ENCODE data around the gene IRF2BP1. TPM values are rescaled to one million over a fixed set of nuclear protein-coding genes. Genes with fewer than 3 reads are reported as not detected.
A peak's percentile ranks its signal among the peaks of the same experiment; 100 is the strongest.

IRF2BP1 gene
- total and polyA plus RNA-seq, 2 of the 13 experiments (the other 11 are each of a cell fraction or from before 2014, with no cell fraction given), result 4.3 to 14.3 TPM

- TF ChIP-seq ATF4 (CRISPR knock-in tag; IDR thresholded peaks at IDR 0.05), result peak in 1 of 2 experiments; percentile 96; a peak in 2 of 4 replicates
- no peak for TF ChIP-seq ZC3H13 (CRISPR knock-in tag; IDR thresholded peaks at IDR 0.05)
- TF ChIP-seq SOX13 (IDR thresholded peaks at IDR 0.05), result peak; percentile 60; the same call in 1 of the 2 replicates
- peak in 1 of 2 experiments; percentile 92; a peak in 2 of 4 replicates for TF ChIP-seq SOX13 (CRISPR knock-in tag; conservative IDR thresholded peaks at IDR 0.05 in 1 of 2, IDR thresholded peaks at IDR 0.05 in 1 of 2)
- no peak for TF ChIP-seq ARNT2 (CRISPR knock-in tag; IDR thresholded peaks at IDR 0.05; ENCODE audit: low read depth)
- peak; percentile 77; the same call in 1 of the 2 replicates for TF ChIP-seq ISL2 (CRISPR knock-in tag; IDR thresholded peaks at IDR 0.05)
- no peak for TF ChIP-seq SP140L (CRISPR knock-in tag; IDR thresholded peaks at IDR 0.05; ENCODE audit: borderline replicate concordance)
- TF ChIP-seq ZNF543 (CRISPR knock-in tag; IDR thresholded peaks at IDR 0.05), result 0 out of 2 replicates have a peak, but pooled peaks have one; percentile 31
- TF ChIP-seq ZNF850 (CRISPR knock-in tag; conservative IDR thresholded peaks at IDR 0.05), result no peak
- TF ChIP-seq ZNF614 (CRISPR knock-in tag; IDR thresholded peaks at IDR 0.05; ENCODE audit: borderline replicate concordance), result 0 out of 2 replicates have a peak, but pooled peaks have one; percentile 31
- no peak for TF ChIP-seq SKIL (CRISPR knock-in tag; IDR thresholded peaks at IDR 0.05; ENCODE audit: borderline replicate concordance)
- TF ChIP-seq AFF4 (CRISPR knock-in tag; IDR thresholded peaks at IDR 0.05), result no peak
- TF ChIP-seq TSC22D2 (CRISPR knock-in tag; IDR thresholded peaks at IDR 0.05; ENCODE audit: borderline replicate concordance), result no peak
- TF ChIP-seq PATZ1 (CRISPR knock-in tag; IDR thresholded peaks at IDR 0.05), result peak; percentile 96
- no peak for TF ChIP-seq ZNF282 (IDR thresholded peaks at IDR 0.05; ENCODE audit: partially characterized antibody)
- no peak for TF ChIP-seq MLXIP (CRISPR knock-in tag; IDR thresholded peaks at IDR 0.05; ENCODE audit: borderline replicate concordance)
- TF ChIP-seq NCOR1 (IDR thresholded peaks at IDR 0.05; ENCODE audit: borderline replicate concordance, low read length), result peak; percentile 24; the same call in 1 of the 2 replicates
Observed at GRCh38 chr19:45895519-45895972, 9.6 kb upstream of the IRF2BP1 start (continued).

Data from HepG2 (cell line).